HG03521 (cell line): Measurements from ENCODE around the gene ACO2.
"Not testable (repeated sequence)": the region's sequence is repeated elsewhere in the genome, so short reads cannot be mapped to it uniquely, and the experiment has no call there.

Source experiments
- ATAC-seq: cut with Tn5 transposase; IDR thresholded peaks from one replicate; pipeline ENCODE4 v1.9.1; 2021; ENCODE audit warnings: mild to moderate bottlenecking, moderate library complexity; ENCODE audit not compliant: unreplicated experiment

ACO2 gene

GRCh38 chr22:41564563-41564962, 95.6 kb downstream of the ACO2 start:
- no peak for ATAC-seq

- no peak for ATAC-seq
These were observed 96.6 kb downstream of the ACO2 start for GRCh38 chr22:41565403-41566054.

GRCh38 chr22:41567512-41567768, 98.5 kb downstream of the ACO2 start:
- no peak for ATAC-seq

GRCh38 chr22:41568811-41569210, 99.9 kb downstream of the ACO2 start:
- ATAC-seq: no peak

GRCh38 chr22:41570221-41570620, 101.3 kb downstream of the ACO2 start:
- ATAC-seq: no peak

GRCh38 chr22:41571786-41572185, 102.9 kb downstream of the ACO2 start:
- no peak for ATAC-seq

- ATAC-seq: not testable (repeated sequence)
These were observed 103.4 kb downstream of the ACO2 start for GRCh38 chr22:41572305-41572704.

- ATAC-seq: no peak
These were observed 104.8 kb downstream of the ACO2 start for GRCh38 chr22:41573677-41574076.

GRCh38 chr22:41574847-41575381, 106.0 kb downstream of the ACO2 start:
- no peak for ATAC-seq

- ATAC-seq: no peak
These were observed 106.6 kb downstream of the ACO2 start for GRCh38 chr22:41575533-41575932.

GRCh38 chr22:41576877-41577276, 108.0 kb downstream of the ACO2 start:
- ATAC-seq: no peak

GRCh38 chr22:41578114-41578513, 109.2 kb downstream of the ACO2 start:
- no peak for ATAC-seq
